SK-N-SH (cell line): ENCODE measurements around the gene MYLK2. TPM values are rescaled to one million over a fixed set of nuclear protein-coding genes. Genes with fewer than 3 reads are reported as not detected.

ENCODE experiments used
- CTCF ChIA-PET: fragments of 300-600, 350-600 bp; formaldehyde crosslinking; extraction: SDS; loops from one replicate; lab custom pipeline; 2021; lab: Yijun Ruan, JAX
- POLR2A ChIA-PET: fragments of 350-600 bp; sonication (Branson Sonifier 250); formaldehyde crosslinking; extraction: SDS; loops from one replicate; lab custom pipeline; 2020; ENCODE audit warnings: antibody characterized with exemption, inconsistent platforms; lab: Yijun Ruan, JAX
- DNase-seq: peaks from one replicate; pipeline ENCODE4 v3.0.0; 2012
- H2AFZ ChIP-seq: fragments of 200-600 bp; sonication (generic); 2 replicates; pipeline ENCODE4 v1.8.1; 2016; ENCODE audit warnings: antibody characterized with exemption, mild to moderate bottlenecking, low read depth
- H3F3A ChIP-seq: fragments of 200-600 bp; sonication (generic); replicated peaks from 2 replicates; pipeline ENCODE3; 2016; ENCODE audit warnings: antibody characterized with exemption, mild to moderate bottlenecking; ENCODE audit not compliant: insufficient read depth
- H3K27ac ChIP-seq, 2 experiments: fragments of 200-500 bp in 1 of 2; fragments of 200-600 bp in 1 of 2; sonication (Bioruptor generic) in 1 of 2; sonication (generic), shearing (Covaris generic) in 1 of 2; 2 replicates each; pipeline versions ENCODE4 v1.5.1 to v1.6.1; 2014 to 2016; ENCODE audit warnings: low read depth in 2 of 2, inconsistent platforms in 1 of 2, low read length in 1 of 2, mild to moderate bottlenecking in 1 of 2, mixed read lengths in 1 of 2
- H3K27me3 ChIP-seq: fragments of 200-600 bp; sonication (generic), shearing (Covaris generic); 2 replicates; pipeline ENCODE4 v1.6.1; 2016; ENCODE audit warnings: mixed run types; ENCODE audit not compliant: insufficient read depth
- H3K36me3 ChIP-seq, 2 experiments: fragments of 200-500 bp in 1 of 2; fragments of 200-600 bp in 1 of 2; sonication (Bioruptor generic) in 1 of 2; sonication (generic) in 1 of 2; replicated peaks in 1 of 2; 2 replicates each; pipeline versions ENCODE3 to v1.5.1; 2014 to 2016; ENCODE audit warnings: low read length in 1 of 2, mild to moderate bottlenecking in 1 of 2; ENCODE audit not compliant: insufficient read depth in 2 of 2, control insufficient read depth in 1 of 2
- H3K4me1 ChIP-seq, 2 experiments: fragments of 200-500 bp in 1 of 2; fragments of 200-600 bp in 1 of 2; sonication (Bioruptor generic) in 1 of 2; sonication (generic), shearing (Covaris generic) in 1 of 2; 2 replicates each; pipeline versions ENCODE4 v1.5.1 to v1.6.1; 2014 to 2016; ENCODE audit warnings: low read depth in 1 of 2, low read length in 1 of 2, mixed run types in 1 of 2; ENCODE audit not compliant: insufficient read depth in 2 of 2, control insufficient read depth in 1 of 2
- H3K4me2 ChIP-seq: fragments of 200-600 bp; sonication (generic), shearing (Covaris generic); 2 replicates; pipeline ENCODE4 v1.6.1; 2017; ENCODE audit warnings: mixed run types
- H3K4me3 ChIP-seq, 2 experiments: fragments of 200-500 bp in 1 of 2; fragments of 200-600 bp in 1 of 2; sonication (Bioruptor generic) in 1 of 2; sonication (generic), shearing (Covaris generic) in 1 of 2; 2 replicates each; pipeline versions ENCODE4 v1.5.1 to v1.8.1; 2014 to 2016; ENCODE audit warnings: low read depth in 2 of 2, inconsistent platforms in 1 of 2, low read length in 1 of 2, mild to moderate bottlenecking in 1 of 2, mixed read lengths in 1 of 2, moderate library complexity in 1 of 2
- H3K79me2 ChIP-seq: fragments of 200-600 bp; sonication (generic); 2 replicates; pipeline ENCODE4 v1.8.1; 2017; ENCODE audit warnings: mild to moderate bottlenecking; ENCODE audit not compliant: insufficient read depth
- H3K9ac ChIP-seq: fragments of 200-600 bp; sonication (generic); 2 replicates; pipeline ENCODE4 v1.6.1; 2017; ENCODE audit warnings: mixed run types
- H3K9me2 ChIP-seq: fragments of 200-600 bp; sonication (generic); 2 replicates; pipeline ENCODE4 v1.6.1; 2017; ENCODE audit warnings: mixed run types
- H3K9me3 ChIP-seq: fragments of 200-600 bp; sonication (generic); 2 replicates; pipeline ENCODE4 v1.6.1; 2017; ENCODE audit warnings: mixed run types, mild to moderate bottlenecking, moderate library complexity
- H4K20me1 ChIP-seq: fragments of 200-600 bp; sonication (generic); 2 replicates; pipeline ENCODE4 v1.6.1; 2017; ENCODE audit warnings: mild to moderate bottlenecking, mixed run types; ENCODE audit not compliant: insufficient read depth
- CHD2 ChIP-seq: fragments of 150-350 bp; IDR thresholded peaks from 2 replicates; pipeline ENCODE4 v1.6.1; 2018; ENCODE audit warnings: low read length; ENCODE audit not compliant: partially characterized antibody
- CTCF ChIP-seq: fragments of 200-600 bp; sonication (generic); IDR thresholded peaks from 2 replicates; pipeline ENCODE4 v1.6.1; 2017; ENCODE audit warnings: antibody characterized with exemption, mild to moderate bottlenecking, moderate library complexity
- EP300 ChIP-seq, 2 experiments: IDR thresholded peaks; 2 replicates each; pipeline versions ENCODE4 v1.4.0 to v1.6.1; 2012; ENCODE audit warnings: borderline replicate concordance in 1 of 2, low read depth in 1 of 2, low read length in 1 of 2
- EZH2phosphoT487 ChIP-seq: fragments of 200-600 bp; sonication (generic); IDR thresholded peaks from 2 replicates; pipeline ENCODE4 v1.6.1; 2017; ENCODE audit warnings: low read depth, mixed run types, mild to moderate bottlenecking, antibody characterized with exemption, moderate library complexity, borderline replicate concordance
- FOSL2 ChIP-seq: IDR thresholded peaks from 2 replicates; pipeline ENCODE4 v1.4.0; 2012; ENCODE audit warnings: low read depth, mild to moderate bottlenecking, moderate library complexity, borderline replicate concordance
- FOXJ3 ChIP-seq: sonication (generic); formaldehyde crosslinking; IDR thresholded peaks from 2 replicates; pipeline ENCODE4 v1.5.1; 2020; ENCODE audit warnings: mild to moderate bottlenecking, missing genetic modification reagents
- FOXM1 ChIP-seq: IDR thresholded peaks from 2 replicates; pipeline ENCODE4 v1.4.0; 2012; ENCODE audit warnings: low read depth, mild to moderate bottlenecking
- GABPA ChIP-seq: IDR thresholded peaks from 2 replicates; pipeline ENCODE4 v1.4.0; 2012; ENCODE audit warnings: low read depth, mild to moderate bottlenecking
- GATA2 ChIP-seq: sonication (generic); formaldehyde crosslinking; IDR thresholded peaks from 2 replicates; pipeline ENCODE4 v1.5.0; 2020; ENCODE audit warnings: mild to moderate bottlenecking, missing genetic modification reagents
- MAX ChIP-seq: IDR thresholded peaks from 2 replicates; pipeline ENCODE4 v1.4.0; 2012; ENCODE audit warnings: low read depth
- POLR2AphosphoS5 ChIP-seq: IDR thresholded peaks from 2 replicates; pipeline ENCODE4 v1.6.1; 2012; ENCODE audit warnings: low read depth, low read length
- RAD21 ChIP-seq: IDR thresholded peaks from 2 replicates; pipeline ENCODE4 v1.6.1; 2012; ENCODE audit warnings: mild to moderate bottlenecking, low read length
- REST ChIP-seq: IDR thresholded peaks from 2 replicates; pipeline ENCODE4 v1.6.1; 2012; ENCODE audit warnings: mild to moderate bottlenecking, low read depth, low read length, moderate library complexity
- SIN3A ChIP-seq: IDR thresholded peaks from 2 replicates; pipeline ENCODE4 v1.6.1; 2012; ENCODE audit warnings: low read depth, mild to moderate bottlenecking, low read length, moderate library complexity, borderline replicate concordance
- TAF1 ChIP-seq: IDR thresholded peaks from 2 replicates; pipeline ENCODE4 v1.6.1; 2012; ENCODE audit warnings: low read depth, mild to moderate bottlenecking, low read length, moderate library complexity, borderline replicate concordance
- USF2 ChIP-seq: fragments of 150-350 bp; IDR thresholded peaks from 2 replicates; pipeline ENCODE4 v1.6.1; 2017; ENCODE audit warnings: antibody characterized with exemption, low read length, low read depth, borderline replicate concordance
- YY1 ChIP-seq: IDR thresholded peaks from 2 replicates; pipeline ENCODE4 v1.4.0; 2012; ENCODE audit warnings: low read depth, mild to moderate bottlenecking
- ZBTB33 ChIP-seq: IDR thresholded peaks from 2 replicates; pipeline ENCODE4 v1.4.0; 2012; ENCODE audit warnings: low read depth, borderline replicate concordance
- WGBS: methylation state at CpG from one replicate; pipeline ENCODE4 v1.1.6; 2017; ENCODE audit warnings: low lambda C conversion rate; 5-methylcytosine and 5-hydroxymethylcytosine counted together
- polyA plus RNA-seq, 3 experiments: library from polyadenylated mRNA; depleted of rRNA; stranded (reverse); fragments of >200 nt; gene quantifications; 2 replicates each; pipeline ENCODE4 v1.2.3, GENCODE V29; 2012

The MYLK2 gene
- polyA plus RNA-seq, 1 of the 3 experiments (the other 2 are of a cell fraction), result 0.21 TPM

GRCh38 chr20:31797364-31797763 lies 21.8 kb upstream of the MYLK2 start:
- ChIA-PET POLR2A (no interaction called here), CTCF (interaction anchor here (1.3 kb wide), 1 partner anchor 10 kb away, joined by 4 read pairs; no protein-coding TSS in a partner anchor)
- peaks cover 0 to 5% of the 10 kb centered on the region in 2 experiments; a peak in 2 of 4 replicates for H3K4me1 ChIP-seq
- no peaks in the 10 kb centered on the region for H3K27me3 ChIP-seq
- WGBS, result 100% methylated on average over 3 of the region's 3 CpGs
- no peak overlapping the region; a peak in 1 of 4 replicates for H3K27ac ChIP-seq
- no peak overlapping the region for H3K4me3 ChIP-seq
- no peaks in the 10 kb centered on the region for H3K9me2 ChIP-seq
- no peaks in the 10 kb centered on the region for H3K9me3 ChIP-seq
- no peak for TF ChIP-seq ZBTB33
- TF ChIP-seq MAX, result no peak
- TF ChIP-seq CTCF, result no peak
- no peak for TF ChIP-seq CHD2
- no peak for TF ChIP-seq SIN3A
- no peak for TF ChIP-seq GABPA
- TF ChIP-seq TAF1, result no peak
- TF ChIP-seq GATA2 (CRISPR knock-in tag), result no peak
- no peak for TF ChIP-seq EZH2phosphoT487
- TF ChIP-seq YY1, result no peak
- no peak for TF ChIP-seq EP300 (IDR thresholded peaks at IDR 0.05; ENCODE audit: borderline replicate concordance in 1 of 2, low read depth in 1 of 2, low read length in 1 of 2)
- TF ChIP-seq FOSL2, result no peak
- no peak for TF ChIP-seq RAD21
- TF ChIP-seq REST, result no peak
- no peak for TF ChIP-seq POLR2AphosphoS5
- TF ChIP-seq FOXJ3 (CRISPR knock-in tag), result no peak
- no peak for TF ChIP-seq FOXM1
- TF ChIP-seq USF2, result no peak
- peaks cover 2% of the 10 kb centered on the region for H3F3A ChIP-seq
- H3K9ac ChIP-seq, result no peak overlapping the region
- DNase-seq, result no peak
- no peak overlapping the region for H3K4me2 ChIP-seq
- H3K36me3 ChIP-seq, result peaks cover 60 to 70% of the 10 kb centered on the region in 2 experiments
- peaks cover 15% of the 10 kb centered on the region for H3K79me2 ChIP-seq
- H2AFZ ChIP-seq, result no peak overlapping the region
- no peaks in the 10 kb centered on the region for H4K20me1 ChIP-seq
